ENCODE data around the gene HS6ST3.

HS6ST3 gene

GRCh38 chr13:96422002-96422401 is 332.1 kb downstream of the HS6ST3 start:
- H3K4me3 ChIP-seq (replicated peaks; ENCODE audit: low read depth, low read length) = no peak overlapping the region
- no peak for TF ChIP-seq CTCF (IDR thresholded peaks at IDR 0.05; ENCODE audit: low read depth, low read length, missing control alignments)
- DNase-seq (ENCODE audit: extremely low read depth, low read depth) = no peak

- DNase-seq (ENCODE audit: extremely low read depth, low read depth) = no peak
- H3K4me3 ChIP-seq (replicated peaks; ENCODE audit: low read depth, low read length) = no peak overlapping the region
- no peak for TF ChIP-seq CTCF (IDR thresholded peaks at IDR 0.05; ENCODE audit: low read depth, low read length, missing control alignments)
Observed at GRCh38 chr13:96426167-96426566, 336.3 kb downstream of the HS6ST3 start.

GRCh38 chr13:96428911-96429310 is 339.0 kb downstream of the HS6ST3 start:
- no peak for TF ChIP-seq CTCF (IDR thresholded peaks at IDR 0.05; ENCODE audit: low read depth, low read length, missing control alignments)
- no peak for DNase-seq (ENCODE audit: extremely low read depth, low read depth)
- H3K4me3 ChIP-seq (replicated peaks; ENCODE audit: low read depth, low read length) = no peak overlapping the region

- no peak for TF ChIP-seq CTCF (IDR thresholded peaks at IDR 0.05; ENCODE audit: low read depth, low read length, missing control alignments)
- DNase-seq (ENCODE audit: extremely low read depth, low read depth) = no peak
- H3K4me3 ChIP-seq (replicated peaks; ENCODE audit: low read depth, low read length) = no peak overlapping the region
Observed at GRCh38 chr13:96431044-96431581, 341.2 kb downstream of the HS6ST3 start.

- no peak for TF ChIP-seq CTCF (IDR thresholded peaks at IDR 0.05; ENCODE audit: low read depth, low read length, missing control alignments)
- DNase-seq (ENCODE audit: extremely low read depth, low read depth) = no peak
- no peak overlapping the region for H3K4me3 ChIP-seq (replicated peaks; ENCODE audit: low read depth, low read length)
Observed at GRCh38 chr13:96444676-96445075, 354.8 kb downstream of the HS6ST3 start.

- no peak overlapping the region for H3K4me3 ChIP-seq (replicated peaks; ENCODE audit: low read depth, low read length)
- no peak for DNase-seq (ENCODE audit: extremely low read depth, low read depth)
- TF ChIP-seq CTCF (IDR thresholded peaks at IDR 0.05; ENCODE audit: low read depth, low read length, missing control alignments) = no peak
Observed at GRCh38 chr13:96449920-96450319, 360.0 kb downstream of the HS6ST3 start.
